Liver (tissue), 9 donors: ENCODE data around the gene SYT2. TPM values are rescaled to one million over a fixed set of nuclear protein-coding genes. Genes with fewer than 3 reads are reported as not detected.
"Not testable (repeated sequence)": the region's sequence is repeated elsewhere in the genome, so short reads cannot be mapped to it uniquely, and the experiment has no call there.

Experiments used
- DNase-seq: peaks from one replicate; pipeline ENCODE4 v3.0.0-alpha.2; 2017; ENCODE audit warnings: low spot score
- H3K27ac ChIP-seq, 2 donors: one replicate each; pipeline ENCODE4 v1.7.0; 2013; ENCODE audit warnings: inconsistent platforms in 2 of 2, low read length in 2 of 2, control low read depth in 1 of 2, low read depth in 1 of 2, mild to moderate bottlenecking in 1 of 2
- H3K27me3 ChIP-seq, 4 donors: one replicate each; pipeline versions ENCODE4 v1.6.1 to v1.7.0; 2013; ENCODE audit warnings: low read length in 3 of 4, inconsistent platforms in 1 of 4, mild to moderate bottlenecking in 1 of 4, moderate library complexity in 1 of 4; ENCODE audit not compliant: control insufficient read depth in 4 of 4, insufficient read depth in 4 of 4
- H3K36me3 ChIP-seq, 4 donors: one replicate each; pipeline versions ENCODE4 v1.6.1 to v1.7.0; 2013; ENCODE audit warnings: low read length in 3 of 4, mild to moderate bottlenecking in 3 of 4, low read depth in 1 of 4, moderate library complexity in 1 of 4; ENCODE audit not compliant: control insufficient read depth in 4 of 4, insufficient read depth in 3 of 4
- H3K4me1 ChIP-seq, 4 donors: one replicate each; pipeline versions ENCODE4 v1.6.1 to v1.7.0; 2013; ENCODE audit warnings: low read length in 3 of 4, mild to moderate bottlenecking in 3 of 4, moderate library complexity in 1 of 4; ENCODE audit not compliant: control insufficient read depth in 4 of 4, insufficient read depth in 4 of 4
- H3K4me3 ChIP-seq, 3 donors: one replicate each; pipeline versions ENCODE4 v1.6.1 to v1.7.0; 2013; ENCODE audit warnings: low read length in 3 of 3, control low read depth in 1 of 3, low read depth in 1 of 3, mild to moderate bottlenecking in 1 of 3
- H3K9ac ChIP-seq, 2 donors: one replicate each; pipeline ENCODE4 v1.7.0; 2013; ENCODE audit warnings: low read length in 2 of 2, mild to moderate bottlenecking in 2 of 2, moderate library complexity in 2 of 2, control low read depth in 1 of 2, low read depth in 1 of 2
- H3K9me3 ChIP-seq, 4 donors: one replicate each; pipeline versions ENCODE4 v1.6.1 to v1.7.0; 2013; ENCODE audit warnings: low read length in 3 of 4; ENCODE audit not compliant: control insufficient read depth in 4 of 4
- CTCF ChIP-seq: fragments of 150-350 bp; IDR thresholded peaks from 2 replicates; pipeline ENCODE4 v1.5.1; 2017; ENCODE audit warnings: improper control_type of control experiment, low read depth, low read length; ENCODE audit not compliant: missing input control
- EGR1 ChIP-seq, 2 donors: IDR thresholded peaks; 2 replicates each; pipeline ENCODE4 v1.6.1; 2016 to 2018; ENCODE audit warnings: antibody characterized with exemption in 2 of 2, low read depth in 2 of 2
- FOXA2 ChIP-seq: IDR thresholded peaks from 2 replicates; pipeline ENCODE4 v1.6.1; 2016; ENCODE audit warnings: antibody characterized with exemption
- GABPA ChIP-seq, 2 donors: IDR thresholded peaks in 1 of 2; conservative IDR thresholded peaks in 1 of 2; 2 replicates each; pipeline ENCODE4 v1.6.1; 2016; ENCODE audit warnings: antibody characterized with exemption in 2 of 2, mild to moderate bottlenecking in 1 of 2, moderate library complexity in 1 of 2
- HNF4A ChIP-seq, 2 donors: conservative IDR thresholded peaks; 2 replicates each; pipeline ENCODE4 v1.6.1; 2016; ENCODE audit warnings: antibody characterized with exemption in 2 of 2, mild to moderate bottlenecking in 2 of 2
- HNF4G ChIP-seq: IDR thresholded peaks from 2 replicates; pipeline ENCODE4 v1.6.1; 2016; ENCODE audit warnings: antibody characterized with exemption
- JUND ChIP-seq, 2 donors: IDR thresholded peaks; 2 replicates each; pipeline ENCODE4 v1.6.1; 2016; ENCODE audit warnings: antibody characterized with exemption in 2 of 2
- MAX ChIP-seq: IDR thresholded peaks from 2 replicates; pipeline ENCODE4 v1.6.1; 2016; ENCODE audit warnings: antibody characterized with exemption
- NR2F2 ChIP-seq: IDR thresholded peaks from 2 replicates; pipeline ENCODE4 v1.6.1; 2016; ENCODE audit warnings: antibody characterized with exemption
- REST ChIP-seq: IDR thresholded peaks from 2 replicates; pipeline ENCODE4 v1.6.1; 2016; ENCODE audit warnings: antibody characterized with exemption, mild to moderate bottlenecking
- RXRA ChIP-seq, 2 donors: IDR thresholded peaks; 2 replicates each; pipeline ENCODE4 v1.6.1; 2017 to 2018; ENCODE audit warnings: antibody characterized with exemption in 2 of 2, mild to moderate bottlenecking in 1 of 2
- SP1 ChIP-seq: IDR thresholded peaks from 2 replicates; pipeline ENCODE4 v1.6.1; 2018; ENCODE audit warnings: antibody characterized with exemption, mild to moderate bottlenecking
- TAF1 ChIP-seq: conservative IDR thresholded peaks from 2 replicates; pipeline ENCODE4 v1.6.1; 2016; ENCODE audit warnings: antibody characterized with exemption, mild to moderate bottlenecking
- YY1 ChIP-seq: IDR thresholded peaks from 2 replicates; pipeline ENCODE4 v1.6.1; 2016; ENCODE audit warnings: antibody characterized with exemption, mild to moderate bottlenecking
- WGBS: extraction: QIAGEN DNeasy Blood & Tissue Kit; methylation state at CpG from one replicate; pipeline ENCODE4 v1.1.7; 2013; 5-methylcytosine and 5-hydroxymethylcytosine counted together
- polyA plus RNA-seq, 2 donors: library from polyadenylated mRNA; stranded (reverse) in 1 of 2; unstranded in 1 of 2; fragments of 200-250 nt in 1 of 2; fragments of >200 nt in 1 of 2; fragmentation: Nextera tagmentation in 1 of 2; extraction: Ambion mirVana in 1 of 2; gene quantifications; one replicate each; pipeline versions ENCODE4 v1.2.1 to v1.2.3, GENCODE V29; 2013 to 2015
- total RNA-seq, 2 donors: library from RNA; depleted of rRNA; stranded (reverse); fragments of >200 nt; gene quantifications; one replicate each; pipeline ENCODE4 v1.2.3, GENCODE V29; 2014
- donor health status: healthy.
- donor health status: healthy.
- donor health status: healthy.
- donor health status: healthy.
- donor health status: healthy.

Gene SYT2
- total and polyA plus RNA-seq, 4 donors = under 0.01 to 0.07 TPM; not detected in 2

GRCh38 chr1:202561726-202562443 lies 148.4 kb downstream of the SYT2 start:
- H3K4me3 ChIP-seq = no peak overlapping the region
- no peak overlapping the region for H3K9ac ChIP-seq
- peaks cover 0 to 7% (median 0%) of the 10 kb centered on the region in 4 donors for H3K4me1 ChIP-seq
- no peak for TF ChIP-seq MAX
- no peak for TF ChIP-seq REST
- no peak for TF ChIP-seq RXRA (IDR thresholded peaks at IDR 0.05)
- TF ChIP-seq YY1 = no peak
- no peak for TF ChIP-seq NR2F2
- no peak for TF ChIP-seq SP1
- no peak for TF ChIP-seq EGR1 (IDR thresholded peaks at IDR 0.05; ENCODE audit: low read depth in 2 of 2)
- TF ChIP-seq TAF1 = no peak
- no peak for TF ChIP-seq HNF4G
- peaks cover 0 to 8% (median 4%) of the 10 kb centered on the region in 4 donors for H3K36me3 ChIP-seq
- DNase-seq = no peak
- H3K27ac ChIP-seq = no peak overlapping the region
- H3K27me3 ChIP-seq = no peaks in the 10 kb centered on the region
- WGBS = 84% methylated on average over 2 of the region's 2 CpGs
- no peaks in the 10 kb centered on the region for H3K9me3 ChIP-seq

DNA sequence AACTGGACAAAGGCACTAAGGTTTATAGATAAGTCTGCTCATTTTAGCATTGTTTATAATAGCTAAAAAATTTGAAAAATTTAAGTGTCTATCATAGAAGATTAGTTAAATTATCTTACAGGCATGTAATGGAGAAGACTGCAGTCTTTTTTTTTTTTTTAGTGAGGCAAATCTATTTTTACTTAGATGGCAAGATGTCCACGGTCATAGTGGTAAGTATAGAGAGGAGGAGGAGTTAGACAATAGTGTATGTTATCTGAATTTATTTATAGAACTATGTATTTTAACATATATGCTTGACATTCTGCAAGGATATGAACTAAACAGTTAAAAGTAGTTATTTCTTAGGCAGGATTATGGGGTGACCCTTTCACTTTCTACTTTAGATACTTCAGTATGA lies 149.0 kb downstream of the SYT2 start:
- 89% methylated on average over 1 of the region's 1 CpG for WGBS
- TF ChIP-seq CTCF = no peak
- no peak for TF ChIP-seq SP1
- TF ChIP-seq TAF1 = no peak
- no peak for TF ChIP-seq FOXA2
- no peak for TF ChIP-seq NR2F2
- TF ChIP-seq EGR1 (IDR thresholded peaks at IDR 0.05; ENCODE audit: low read depth in 2 of 2) = no peak
- no peak for TF ChIP-seq HNF4A (conservative IDR thresholded peaks at IDR 0.05)
- TF ChIP-seq YY1 = no peak
- no peak for TF ChIP-seq JUND (IDR thresholded peaks at IDR 0.05)
- no peak for TF ChIP-seq GABPA (IDR thresholded peaks at IDR 0.05 in 1 of 2, conservative IDR thresholded peaks at IDR 0.05 in 1 of 2)
- peaks cover 0 to 8% (median 4%) of the 10 kb centered on the region in 4 donors for H3K36me3 ChIP-seq

GRCh38 chr1:202557662-202558061 lies 152.6 kb downstream of the SYT2 start:
- not testable (repeated sequence) for H3K4me3 ChIP-seq, H3K4me1 ChIP-seq, H3K9me3 ChIP-seq, H3K36me3 ChIP-seq, DNase-seq, H3K27ac ChIP-seq, H3K27me3 ChIP-seq, H3K9ac ChIP-seq
- 79% methylated on average over 1 of the region's 1 CpG for WGBS

More for the DNA sequence above, 149.0 kb downstream of the SYT2 start:
- no peak overlapping the region for H3K4me3 ChIP-seq
- no peaks in the 10 kb centered on the region for H3K27me3 ChIP-seq
- H3K9me3 ChIP-seq = no peaks in the 10 kb centered on the region
- no peak overlapping the region for H3K27ac ChIP-seq
- no peak overlapping the region for H3K9ac ChIP-seq
- DNase-seq = no peak
- H3K4me1 ChIP-seq = peaks cover 0 to 7% (median 0%) of the 10 kb centered on the region in 4 donors

GRCh38 chr1:202556037-202556436 lies 154.2 kb downstream of the SYT2 start:
- DNase-seq, H3K9ac ChIP-seq, H3K4me3 ChIP-seq, H3K27me3 ChIP-seq, H3K4me1 ChIP-seq, H3K36me3 ChIP-seq, H3K27ac ChIP-seq, H3K9me3 ChIP-seq: not testable (repeated sequence)
- WGBS = 90% methylated on average over 4 of the region's 4 CpGs
